BE2C (cell line): ENCODE data around the gene EPS8.

ENCODE experiments used
- DNase-seq: peaks from one replicate; pipeline ENCODE4 v3.0.0-alpha.2; 2020
- H3K27me3 ChIP-seq: fragments of 250-450 bp; sonication (Bioruptor Pico); 2 replicates; pipeline ENCODE4 v1.5.1; 2020; ENCODE audit warnings: mild to moderate bottlenecking
- H3K36me3 ChIP-seq: fragments of 250-450 bp; sonication (Bioruptor Pico); 2 replicates; pipeline ENCODE4 v1.5.1; 2020; ENCODE audit warnings: mild to moderate bottlenecking
- H3K4me1 ChIP-seq: fragments of 250-450 bp; sonication (Bioruptor Pico); 2 replicates; pipeline ENCODE4 v1.5.1; 2020
- H3K4me3 ChIP-seq: 2 replicates; pipeline ENCODE4 v1.5.1; 2011; ENCODE audit warnings: low read depth, low read length
- H3K9me3 ChIP-seq: fragments of 250-450 bp; sonication (Bioruptor Pico); 2 replicates; pipeline ENCODE4 v1.5.1; 2020
- TF ChIP-seq, protein P1 (sequence below): IDR thresholded peaks from 2 replicates; pipeline ENCODE4 v1.5.1; 2012; ENCODE audit warnings: mild to moderate bottlenecking, low read depth, low read length

Gene EPS8

DNA sequence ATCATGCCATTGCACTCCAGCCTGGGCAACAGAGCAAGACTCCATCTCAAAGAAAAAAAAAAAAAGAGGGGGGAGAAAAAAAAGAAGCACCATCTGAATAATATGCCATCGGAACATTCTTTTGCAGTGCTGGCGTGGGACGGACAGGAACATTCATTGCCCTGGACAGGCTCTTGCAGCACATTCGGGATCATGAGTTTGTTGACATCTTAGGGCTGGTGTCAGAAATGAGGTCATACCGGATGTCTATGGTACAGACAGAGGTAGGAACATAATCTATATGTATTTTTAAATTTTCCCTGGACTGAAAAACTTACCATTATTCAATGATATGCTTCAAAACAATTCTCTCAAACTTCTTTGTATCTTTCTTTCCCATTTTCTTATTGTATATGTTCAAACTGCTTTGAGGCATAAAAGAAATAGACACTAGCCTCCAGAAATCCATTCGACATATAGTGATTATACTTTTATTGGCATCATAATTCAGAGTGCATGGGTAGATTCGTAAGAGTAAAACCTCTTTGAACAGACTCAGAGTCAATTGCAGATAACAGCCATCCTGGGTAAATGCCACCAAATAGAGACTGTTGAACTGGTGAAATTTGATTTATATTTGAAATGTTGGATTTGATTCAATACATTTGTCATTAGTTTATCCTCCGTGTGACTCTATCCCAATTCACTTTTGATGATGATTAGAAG is 199.7 kb downstream of the EPS8 start:
- Histone ChIP-seq H3K4me1 (no peaks in the 10 kb centered on the region), H3K36me3 (peaks cover 8% of the 10 kb centered on the region; the same call in 1 of the 2 replicates), H3K4me3 (no peak overlapping the region), H3K9me3 (no peaks in the 10 kb centered on the region), H3K27me3 (no peaks in the 10 kb centered on the region)
- TF ChIP-seq, protein P1, sequence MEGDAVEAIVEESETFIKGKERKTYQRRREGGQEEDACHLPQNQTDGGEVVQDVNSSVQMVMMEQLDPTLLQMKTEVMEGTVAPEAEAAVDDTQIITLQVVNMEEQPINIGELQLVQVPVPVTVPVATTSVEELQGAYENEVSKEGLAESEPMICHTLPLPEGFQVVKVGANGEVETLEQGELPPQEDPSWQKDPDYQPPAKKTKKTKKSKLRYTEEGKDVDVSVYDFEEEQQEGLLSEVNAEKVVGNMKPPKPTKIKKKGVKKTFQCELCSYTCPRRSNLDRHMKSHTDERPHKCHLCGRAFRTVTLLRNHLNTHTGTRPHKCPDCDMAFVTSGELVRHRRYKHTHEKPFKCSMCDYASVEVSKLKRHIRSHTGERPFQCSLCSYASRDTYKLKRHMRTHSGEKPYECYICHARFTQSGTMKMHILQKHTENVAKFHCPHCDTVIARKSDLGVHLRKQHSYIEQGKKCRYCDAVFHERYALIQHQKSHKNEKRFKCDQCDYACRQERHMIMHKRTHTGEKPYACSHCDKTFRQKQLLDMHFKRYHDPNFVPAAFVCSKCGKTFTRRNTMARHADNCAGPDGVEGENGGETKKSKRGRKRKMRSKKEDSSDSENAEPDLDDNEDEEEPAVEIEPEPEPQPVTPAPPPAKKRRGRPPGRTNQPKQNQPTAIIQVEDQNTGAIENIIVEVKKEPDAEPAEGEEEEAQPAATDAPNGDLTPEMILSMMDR = no peak
- DNase-seq = no peak

DNA sequence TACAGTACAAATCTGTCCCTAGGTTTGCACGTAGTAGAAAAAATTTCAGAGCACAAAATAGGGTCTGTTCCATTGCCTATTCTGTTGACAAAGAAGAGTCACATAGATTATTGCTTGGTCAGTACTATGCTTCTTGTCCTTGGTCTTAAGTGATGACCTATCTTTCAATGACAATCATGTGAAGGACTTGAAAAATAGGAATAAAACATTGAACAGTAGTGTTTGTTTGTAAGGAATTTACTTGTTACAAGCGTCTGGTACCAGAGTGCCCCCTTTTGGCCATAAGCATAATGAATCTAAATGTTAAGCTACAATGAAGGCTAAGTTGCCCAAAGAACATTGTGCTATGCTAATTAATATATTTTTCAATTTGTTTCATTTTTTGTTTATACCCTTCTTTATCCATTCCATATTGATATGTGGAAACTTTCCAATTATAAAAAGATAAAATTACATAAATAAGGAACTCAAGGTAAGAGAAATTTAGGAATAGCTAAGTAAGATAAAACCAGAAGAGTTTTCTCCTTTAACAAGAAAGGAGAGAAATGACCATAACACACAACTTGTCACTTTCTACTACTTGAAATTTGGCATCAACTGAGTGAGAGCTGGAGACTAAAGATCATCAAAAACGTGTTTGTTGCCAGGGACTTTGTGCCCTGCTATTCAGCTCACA is 204.7 kb downstream of the EPS8 start:
- Histone ChIP-seq H3K4me1 (no peaks in the 10 kb centered on the region), H3K9me3 (no peaks in the 10 kb centered on the region), H3K27me3 (no peaks in the 10 kb centered on the region), H3K36me3 (peaks cover 23% of the 10 kb centered on the region), H3K4me3 (no peak overlapping the region)
- DNase-seq = peak; percentile 36
- TF ChIP-seq, protein P1 = peak; percentile 77

DNA sequence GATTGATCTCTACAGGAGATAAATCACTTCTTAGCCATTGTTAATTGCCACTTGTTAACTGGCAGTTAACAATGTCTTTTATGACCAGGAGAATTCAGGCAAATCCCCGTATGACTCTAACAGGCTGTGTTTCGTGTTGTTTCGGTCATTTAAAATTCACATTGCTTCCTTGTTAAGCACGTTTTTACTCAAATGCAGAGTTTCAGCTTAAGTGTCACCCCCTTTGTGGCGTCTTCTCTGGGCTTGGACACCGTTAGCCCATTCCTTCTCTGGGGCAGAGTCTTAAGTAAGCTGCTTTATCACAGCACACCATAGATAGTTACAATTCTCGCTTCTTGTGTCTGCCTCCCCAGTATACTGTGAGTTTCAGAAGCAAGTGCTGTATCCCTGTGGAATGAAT is 205.4 kb downstream of the EPS8 start:
- TF ChIP-seq, protein P1 = no peak
- Histone ChIP-seq H3K27me3 (no peaks in the 10 kb centered on the region), H3K4me1 (no peaks in the 10 kb centered on the region), H3K36me3 (peaks cover 23% of the 10 kb centered on the region), H3K9me3 (no peaks in the 10 kb centered on the region), H3K4me3 (no peak overlapping the region)
- no peak for DNase-seq

DNA sequence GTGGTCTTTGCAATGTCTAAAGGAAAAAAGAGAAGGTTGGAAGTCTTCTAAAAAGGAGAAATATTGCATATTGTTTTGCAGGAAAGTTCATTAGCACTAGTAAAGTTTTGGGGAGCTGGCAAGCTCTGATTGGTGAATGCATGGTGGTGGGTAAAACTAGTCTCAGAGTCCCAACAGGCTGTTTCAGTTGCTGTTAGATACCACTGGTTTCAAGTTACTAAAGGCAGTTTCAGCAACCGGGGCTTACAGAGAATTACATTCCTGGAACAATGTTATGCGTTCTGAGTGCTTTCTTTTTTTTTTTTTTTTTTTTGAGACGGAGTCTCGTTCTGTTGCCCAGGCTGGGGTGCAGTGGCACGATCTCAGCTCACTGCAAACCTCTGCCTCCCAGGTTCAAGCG is 208.2 kb downstream of the EPS8 start:
- peaks cover 21% of the 10 kb centered on the region for H3K36me3 ChIP-seq

DNA sequence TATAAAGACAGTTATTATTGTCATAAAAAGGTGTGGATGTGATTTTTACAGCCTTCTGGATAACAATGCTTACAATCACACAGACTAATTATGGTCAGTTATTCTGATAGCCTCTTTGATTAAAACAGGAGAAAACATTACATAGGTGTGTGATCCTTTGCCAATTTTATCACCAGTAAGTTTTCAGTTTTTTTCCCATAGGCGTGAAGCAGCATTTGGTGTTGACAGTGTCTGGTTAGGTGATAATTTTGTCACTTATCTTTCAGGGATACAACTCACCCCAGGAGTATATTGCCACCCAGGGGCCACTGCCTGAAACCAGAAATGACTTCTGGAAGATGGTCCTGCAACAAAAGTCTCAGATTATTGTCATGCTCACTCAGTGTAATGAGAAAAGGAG is 208.8 kb downstream of the EPS8 start:
- no peak for DNase-seq
- H3K27me3 ChIP-seq = no peaks in the 10 kb centered on the region
- TF ChIP-seq, protein P1 = no peak
- peaks cover 21% of the 10 kb centered on the region for H3K36me3 ChIP-seq
- no peaks in the 10 kb centered on the region for H3K9me3 ChIP-seq
- no peaks in the 10 kb centered on the region for H3K4me1 ChIP-seq
- no peak overlapping the region for H3K4me3 ChIP-seq

More for the DNA sequence above, 208.2 kb downstream of the EPS8 start:
- TF ChIP-seq, protein P1 = no peak
- Histone ChIP-seq H3K27me3 (no peaks in the 10 kb centered on the region), H3K9me3 (no peaks in the 10 kb centered on the region), H3K4me3 (no peak overlapping the region), H3K4me1 (no peaks in the 10 kb centered on the region)
- DNase-seq = no peak
